HG03139 (cell line): ENCODE data around the gene TRIM44.
"Not testable (repeated sequence)": the region's sequence is repeated elsewhere in the genome, so short reads cannot be mapped to it uniquely, and the experiment has no call there.

Experiments used
- ATAC-seq: cut with Tn5 transposase; IDR thresholded peaks from one replicate; pipeline ENCODE4 v1.9.1; 2021; ENCODE audit not compliant: unreplicated experiment

TRIM44 gene

GRCh38 chr11:35632301-35632700 lies 30.3 kb upstream of the TRIM44 start:
- no peak for ATAC-seq

GRCh38 chr11:35633827-35634423 lies 28.6 kb upstream of the TRIM44 start:
- no peak for ATAC-seq

- ATAC-seq, result no peak
Observed at GRCh38 chr11:35635933-35636332, 26.6 kb upstream of the TRIM44 start.

- no peak for ATAC-seq
Observed at GRCh38 chr11:35639591-35640179, 22.9 kb upstream of the TRIM44 start.

GRCh38 chr11:35641171-35641897 lies 21.2 kb upstream of the TRIM44 start:
- no peak for ATAC-seq

- no peak for ATAC-seq
Observed at GRCh38 chr11:35641964-35642363, 20.6 kb upstream of the TRIM44 start.

GRCh38 chr11:35647421-35648093 lies 15.0 kb upstream of the TRIM44 start:
- no peak for ATAC-seq

- ATAC-seq, result no peak
Observed at GRCh38 chr11:35650006-35650405, 12.6 kb upstream of the TRIM44 start.

GRCh38 chr11:35650467-35650866 lies 12.1 kb upstream of the TRIM44 start:
- no peak for ATAC-seq

GRCh38 chr11:35651263-35651662 lies 11.3 kb upstream of the TRIM44 start:
- no peak for ATAC-seq

- not testable (repeated sequence) for ATAC-seq
Observed at GRCh38 chr11:35652786-35653185, 9.8 kb upstream of the TRIM44 start.

- no peak for ATAC-seq
Observed at GRCh38 chr11:35654711-35655110, 7.9 kb upstream of the TRIM44 start.

GRCh38 chr11:35655254-35655653 lies 7.3 kb upstream of the TRIM44 start:
- ATAC-seq, result no peak

- ATAC-seq, result no peak
Observed at GRCh38 chr11:35655856-35656255, 6.7 kb upstream of the TRIM44 start.

GRCh38 chr11:35658020-35658948 lies 4.3 kb upstream of the TRIM44 start:
- no peak for ATAC-seq

- no peak for ATAC-seq
Observed at GRCh38 chr11:35661534-35661933, 1.0 kb upstream of the TRIM44 start.

GRCh38 chr11:35662061-35662648 lies 420 bp upstream of the TRIM44 start:
- ATAC-seq, result peak; percentile 31

- no peak for ATAC-seq
Observed at GRCh38 chr11:35663408-35663702, 780 bp downstream of the TRIM44 start.

GRCh38 chr11:35664977-35665441 lies 2.4 kb downstream of the TRIM44 start:
- no peak for ATAC-seq

GRCh38 chr11:35667257-35667656 lies 4.7 kb downstream of the TRIM44 start:
- no peak for ATAC-seq
